ENCODE data around the gene CCDC14. TPM values are rescaled to one million over a fixed set of nuclear protein-coding genes. Genes with fewer than 3 reads are reported as not detected.

Gene CCDC14
- total RNA-seq, 1 experiment from 2014 or later = 23.8 TPM

GRCh38 chr3:123884203-123884831, 76.7 kb downstream of the CCDC14 start, which contains the start of gene MYLK:
Gene MYLK, minus strand, starts transcription at chr3:123884332. Its CDS starts 90,491 bp downstream, at chr3:123793841.
- Mint-ChIP-seq H3K4me1 (ENCODE audit: insufficient read depth, unreplicated experiment) (no peaks in the 10 kb centered on the region), H3K36me3 (ENCODE audit: insufficient read depth, unreplicated experiment) (no peaks in the 10 kb centered on the region), H3K27ac (ENCODE audit: low read depth, unreplicated experiment) (no peak within 1 kb of the TSS), H3K9me3 (ENCODE audit: unreplicated experiment) (no peaks in the 10 kb centered on the region), H3K4me3 (ENCODE audit: unreplicated experiment) (peak within 1 kb of the TSS; percentile 66), H3K27me3 (ENCODE audit: insufficient read depth, unreplicated experiment) (peaks cover 20% of the 10 kb centered on the region)
- no TSS peak for BruUV-seq (replicated peaks)
- POLR2A ChIA-PET = no interaction called here
- TF ChIP-seq CTCF (IDR thresholded peaks at IDR 0.05; ENCODE audit: unreplicated experiment) = no peak
- DNase-seq (ENCODE audit: unreplicated experiment) = peak; percentile 82
- intact Hi-C loops (cut with micrococcal nuclease) = no loop called here
- CTCF ChIA-PET = interaction anchor here (0.6 to 1.2 kb wide), 4 partner anchors 15 to 161 kb away, joined by 3 read pairs; no protein-coding TSS in a partner anchor

- no peaks in the 10 kb centered on the region for H3K9me3 Mint-ChIP-seq (ENCODE audit: unreplicated experiment)
- H3K27ac Mint-ChIP-seq (ENCODE audit: low read depth, unreplicated experiment) = no peak overlapping the region
- H3K36me3 Mint-ChIP-seq (ENCODE audit: insufficient read depth, unreplicated experiment) = no peaks in the 10 kb centered on the region
- H3K27me3 Mint-ChIP-seq (ENCODE audit: insufficient read depth, unreplicated experiment) = peaks cover 20% of the 10 kb centered on the region
- no TSS peak for BruUV-seq (replicated peaks)
- no peak for DNase-seq (ENCODE audit: unreplicated experiment)
- intact Hi-C loops (cut with micrococcal nuclease) = no loop called here
- POLR2A ChIA-PET = no interaction called here
- no peaks in the 10 kb centered on the region for H3K4me1 Mint-ChIP-seq (ENCODE audit: insufficient read depth, unreplicated experiment)
- peak overlapping the region; percentile 66 for H3K4me3 Mint-ChIP-seq (ENCODE audit: unreplicated experiment)
- CTCF ChIA-PET = interaction anchor here (1.2 kb wide), 1 partner anchor 16 kb away, joined by 3 read pairs; no protein-coding TSS in a partner anchor
- no peak for TF ChIP-seq CTCF (IDR thresholded peaks at IDR 0.05; ENCODE audit: unreplicated experiment)
Observed at GRCh38 chr3:123883701-123884202, 77.3 kb downstream of the CCDC14 start.

GRCh38 chr3:123883111-123883510, 77.9 kb downstream of the CCDC14 start:
- BruUV-seq (replicated peaks) = no TSS peak
- Mint-ChIP-seq H3K4me1 (ENCODE audit: insufficient read depth, unreplicated experiment) (no peaks in the 10 kb centered on the region), H3K27me3 (ENCODE audit: insufficient read depth, unreplicated experiment) (peaks cover 20% of the 10 kb centered on the region), H3K36me3 (ENCODE audit: insufficient read depth, unreplicated experiment) (no peaks in the 10 kb centered on the region), H3K9me3 (ENCODE audit: unreplicated experiment) (no peaks in the 10 kb centered on the region), H3K27ac (ENCODE audit: low read depth, unreplicated experiment) (no peak overlapping the region), H3K4me3 (ENCODE audit: unreplicated experiment) (peak overlapping the region; percentile 66)
- no peak for DNase-seq (ENCODE audit: unreplicated experiment)
- CTCF ChIA-PET = interaction anchor here (1.2 kb wide), 1 partner anchor 17 kb away, joined by 3 read pairs; no protein-coding TSS in a partner anchor
- TF ChIP-seq CTCF (IDR thresholded peaks at IDR 0.05; ENCODE audit: unreplicated experiment) = no peak
- intact Hi-C loops (cut with micrococcal nuclease) = no loop called here
- POLR2A ChIA-PET = no interaction called here

GRCh38 chr3:123881771-123882170, 79.3 kb downstream of the CCDC14 start:
- Mint-ChIP-seq H3K27ac (ENCODE audit: low read depth, unreplicated experiment) (no peak overlapping the region), H3K36me3 (ENCODE audit: insufficient read depth, unreplicated experiment) (no peaks in the 10 kb centered on the region), H3K4me1 (ENCODE audit: insufficient read depth, unreplicated experiment) (no peaks in the 10 kb centered on the region), H3K27me3 (ENCODE audit: insufficient read depth, unreplicated experiment) (peaks cover 20% of the 10 kb centered on the region), H3K4me3 (ENCODE audit: unreplicated experiment) (no peak overlapping the region), H3K9me3 (ENCODE audit: unreplicated experiment) (no peaks in the 10 kb centered on the region)
- BruUV-seq (replicated peaks) = no TSS peak
- ChIA-PET POLR2A (no interaction called here), CTCF (interaction anchor here (0.6 to 1.3 kb wide), 6 partner anchors 9 to 574 kb away, joined by 3 to 4 read pairs (median 3); no protein-coding TSS in a partner anchor)
- intact Hi-C loops (cut with micrococcal nuclease) = loop anchor here (1.0 kb wide), 1 partner anchor 158 kb away; no protein-coding TSS in a partner anchor
- no peak for DNase-seq (ENCODE audit: unreplicated experiment)
- no peak for TF ChIP-seq CTCF (IDR thresholded peaks at IDR 0.05; ENCODE audit: unreplicated experiment)
